ENCODE data around the gene CTCF.

The CTCF gene

GRCh38 chr16:67663877-67664222, 101.5 kb downstream of the CTCF start:
- DNase-seq (ENCODE audit: low read depth, low spot score) = no peak

GRCh38 chr16:67664258-67664657, 101.9 kb downstream of the CTCF start:
- no peak for DNase-seq (ENCODE audit: low read depth, low spot score)

- no peak for DNase-seq (ENCODE audit: low read depth, low spot score)
Measured at GRCh38 chr16:67664871-67665270, 102.5 kb downstream of the CTCF start.

GRCh38 chr16:67665598-67665997, 103.3 kb downstream of the CTCF start:
- DNase-seq (ENCODE audit: low read depth, low spot score) = no peak

- no peak for DNase-seq (ENCODE audit: low read depth, low spot score)
Measured at GRCh38 chr16:67666032-67666551, 103.8 kb downstream of the CTCF start.

GRCh38 chr16:67666559-67667452, 104.5 kb downstream of the CTCF start, which contains the start of the genes C16orf86 and ENKD1:
Gene C16orf86, plus strand, starts transcription at chr16:67666814. Its CDS starts 157 bp downstream, at chr16:67666971.
Gene ENKD1, minus strand, starts transcription at chr16:67666750. Its CDS starts 308 bp downstream, at chr16:67666442.
- peak; percentile 83 for DNase-seq (ENCODE audit: low read depth, low spot score)

- DNase-seq (ENCODE audit: low read depth, low spot score) = no peak
Measured at GRCh38 chr16:67667453-67667816, 105.1 kb downstream of the CTCF start.

GRCh38 chr16:67667817-67668494, 105.6 kb downstream of the CTCF start:
- peak; percentile 96 for DNase-seq (ENCODE audit: low read depth, low spot score)

GRCh38 chr16:67668495-67669157, 106.3 kb downstream of the CTCF start:
- DNase-seq (ENCODE audit: low read depth, low spot score) = no peak

GRCh38 chr16:67669499-67670101, 107.3 kb downstream of the CTCF start:
- no peak for DNase-seq (ENCODE audit: low read depth, low spot score)

- no peak for DNase-seq (ENCODE audit: low read depth, low spot score)
Measured at GRCh38 chr16:67672306-67672705, 110.0 kb downstream of the CTCF start.

GRCh38 chr16:67672739-67673662, 110.7 kb downstream of the CTCF start:
- DNase-seq (ENCODE audit: low read depth, low spot score) = peak; percentile 59

GRCh38 chr16:67673712-67674580, 111.6 kb downstream of the CTCF start:
- DNase-seq (ENCODE audit: low read depth, low spot score) = no peak

GRCh38 chr16:67674851-67675578, 112.7 kb downstream of the CTCF start:
- no peak for DNase-seq (ENCODE audit: low read depth, low spot score)

- no peak for DNase-seq (ENCODE audit: low read depth, low spot score)
Measured at GRCh38 chr16:67675579-67675935, 113.2 kb downstream of the CTCF start.

- no peak for DNase-seq (ENCODE audit: low read depth, low spot score)
Measured at GRCh38 chr16:67675999-67676398, 113.7 kb downstream of the CTCF start.

- no peak for DNase-seq (ENCODE audit: low read depth, low spot score)
Measured at GRCh38 chr16:67676516-67676915, 114.2 kb downstream of the CTCF start.

- no peak for DNase-seq (ENCODE audit: low read depth, low spot score)
Measured at GRCh38 chr16:67676939-67677338, 114.6 kb downstream of the CTCF start.

GRCh38 chr16:67677712-67678111, 115.4 kb downstream of the CTCF start:
- DNase-seq (ENCODE audit: low read depth, low spot score) = peak; percentile 84
